ENCODE measurements around the gene CENPX. TPM values are rescaled to one million over a fixed set of nuclear protein-coding genes. Genes with fewer than 3 reads are reported as not detected.

Gene CENPX
- total RNA-seq, 1 donor from 2014 or later = 69.3 TPM

- peak overlapping the region; percentile 84 for H3K4me3 Mint-ChIP-seq
- peaks cover 5% of the 10 kb centered on the region for H3K36me3 Mint-ChIP-seq
- H3K27ac Mint-ChIP-seq = peak overlapping the region; percentile 87
- no peak for DNase-seq (ENCODE audit: extremely low spot score, unreplicated experiment)
- H3K9me3 Mint-ChIP-seq = no peaks in the 10 kb centered on the region
- peaks cover 19% of the 10 kb centered on the region for H3K4me1 Mint-ChIP-seq (ENCODE audit: unreplicated experiment)
- no peak for TF ChIP-seq CTCF (conservative IDR thresholded peaks at IDR 0.05)
- H3K27me3 Mint-ChIP-seq = no peaks in the 10 kb centered on the region
These were observed 15.2 kb upstream of the CENPX start for GRCh38 chr17:82037889-82038195.

DNA sequence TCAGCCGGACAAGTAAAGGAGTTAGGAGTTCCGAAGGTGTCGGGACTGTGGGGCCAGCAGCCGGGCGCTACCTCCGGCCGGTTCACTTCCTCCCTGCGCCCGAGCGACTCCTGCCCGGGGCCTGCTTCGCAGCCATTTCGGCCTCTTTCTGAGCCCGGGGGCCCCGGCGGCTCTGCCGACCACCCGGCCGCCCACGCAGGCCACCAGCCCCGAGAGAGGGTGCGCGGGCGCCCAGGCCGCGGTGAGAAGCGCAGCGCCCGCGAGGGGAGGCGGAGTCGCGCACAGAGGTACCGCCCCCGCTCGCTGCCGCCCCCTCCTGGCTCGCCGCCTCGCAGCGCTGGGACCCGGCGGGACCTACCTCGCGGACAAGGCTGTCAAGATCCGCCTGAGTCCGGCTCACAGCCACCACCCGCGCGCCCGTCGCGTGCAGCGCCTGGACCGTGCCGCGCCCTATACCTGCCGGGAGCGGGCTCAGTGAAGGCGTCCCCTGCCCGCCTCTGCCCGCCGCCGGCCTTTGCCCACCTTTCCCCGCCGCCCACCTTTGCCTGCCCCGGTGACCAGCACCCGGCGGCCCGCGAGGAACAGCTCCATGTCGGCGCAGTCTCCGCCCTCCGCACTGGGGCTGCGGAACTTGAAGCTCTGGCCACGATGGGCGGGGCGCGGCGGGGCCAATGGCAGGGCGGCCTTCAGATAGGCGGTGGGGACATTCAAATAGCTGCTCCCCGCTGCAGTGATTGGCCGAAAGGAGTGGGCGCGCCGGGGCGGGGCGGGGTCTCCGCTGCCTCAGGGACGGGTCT is 14.6 kb upstream of the CENPX start, which contains the start of gene DCXR:
TSS of gene DCXR (minus strand) at position 606 of the 797 bp plus-strand sequence. CDS start at position 591, 15 bp downstream.
- H3K4me1 Mint-ChIP-seq (ENCODE audit: unreplicated experiment) = peaks cover 21% of the 10 kb centered on the region
- H3K27ac Mint-ChIP-seq = peak within 1 kb of the TSS; percentile 87
- TF ChIP-seq CTCF (conservative IDR thresholded peaks at IDR 0.05) = peak; percentile 88
- H3K9me3 Mint-ChIP-seq = no peaks in the 10 kb centered on the region
- no peaks in the 10 kb centered on the region for H3K27me3 Mint-ChIP-seq
- peaks cover 5% of the 10 kb centered on the region for H3K36me3 Mint-ChIP-seq
- H3K4me3 Mint-ChIP-seq = peak within 1 kb of the TSS; percentile 84
- peak; percentile 97 for DNase-seq (ENCODE audit: extremely low spot score, unreplicated experiment)

DNA sequence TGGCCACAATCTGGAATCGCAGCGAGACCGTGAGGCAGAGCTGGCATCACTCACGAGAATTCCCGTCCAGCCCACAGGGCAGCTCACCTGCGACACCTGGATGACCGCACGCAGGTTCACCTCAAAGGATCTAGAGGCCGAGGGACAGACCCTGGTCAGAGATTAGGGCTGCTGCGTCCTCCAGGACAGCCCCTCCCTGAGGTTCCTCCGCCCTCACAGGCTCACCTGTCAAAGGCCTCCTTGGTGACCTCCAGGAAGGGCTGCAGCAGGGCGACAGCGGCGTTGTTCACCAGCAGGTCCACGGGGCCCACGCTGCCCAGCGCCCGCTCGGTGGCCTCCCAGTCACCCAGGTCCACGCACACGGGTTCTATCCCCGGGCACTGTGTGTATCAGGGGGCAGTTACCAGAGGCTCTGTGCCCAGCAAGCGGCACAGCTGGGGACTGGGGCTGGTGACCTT is 14.0 kb upstream of the CENPX start:
- no peaks in the 10 kb centered on the region for H3K9me3 Mint-ChIP-seq
- no peak overlapping the region for H3K27ac Mint-ChIP-seq
- DNase-seq (ENCODE audit: extremely low spot score, unreplicated experiment) = no peak
- peak overlapping the region; percentile 83 for H3K4me3 Mint-ChIP-seq
- TF ChIP-seq CTCF (conservative IDR thresholded peaks at IDR 0.05) = no peak
- H3K36me3 Mint-ChIP-seq = peaks cover 5% of the 10 kb centered on the region
- H3K27me3 Mint-ChIP-seq = no peaks in the 10 kb centered on the region
- peaks cover 21% of the 10 kb centered on the region for H3K4me1 Mint-ChIP-seq (ENCODE audit: unreplicated experiment)

DNA sequence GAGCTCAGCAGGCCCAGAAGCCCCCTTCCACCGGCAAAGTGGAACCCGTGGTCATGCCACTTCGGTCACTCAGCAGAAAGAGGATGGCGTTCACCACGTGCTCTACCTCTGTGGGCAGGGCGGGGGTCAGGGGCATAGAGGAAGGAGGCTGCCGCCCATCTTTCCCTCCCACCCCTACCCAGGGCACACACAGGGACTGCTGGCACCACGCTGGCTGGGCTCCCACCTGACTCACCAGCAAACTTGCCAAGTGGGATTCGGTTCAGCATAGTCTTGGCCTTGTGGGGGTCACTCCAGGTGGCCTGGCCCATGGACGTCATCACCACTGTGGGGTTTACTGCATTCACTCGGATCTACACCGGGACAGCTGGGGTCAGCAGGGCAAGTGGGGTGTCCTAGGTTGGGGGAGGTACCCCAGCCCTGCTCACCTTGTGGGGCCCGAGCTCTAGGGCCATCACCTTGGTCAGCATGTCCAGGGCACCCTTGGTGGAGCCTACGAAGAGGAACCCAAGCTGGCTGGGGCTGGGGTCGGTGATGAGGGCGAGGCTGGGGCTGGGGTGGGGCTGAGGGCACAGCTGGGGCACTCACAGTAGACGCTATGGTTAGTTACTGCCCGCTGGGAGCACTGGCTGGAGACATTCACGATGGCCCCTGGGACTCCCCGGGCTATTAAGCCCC is 13.4 kb upstream of the CENPX start:
- peaks cover 5% of the 10 kb centered on the region for H3K36me3 Mint-ChIP-seq

GRCh38 chr17:82035488-82035887 is 12.8 kb upstream of the CENPX start:
- Mint-ChIP-seq H3K4me1 (ENCODE audit: unreplicated experiment) (peaks cover 16% of the 10 kb centered on the region), H3K36me3 (peaks cover 5% of the 10 kb centered on the region), H3K4me3 (peak overlapping the region; percentile 83), H3K27ac (peak overlapping the region; percentile 80), H3K27me3 (no peaks in the 10 kb centered on the region), H3K9me3 (no peaks in the 10 kb centered on the region)
- DNase-seq (ENCODE audit: extremely low spot score, unreplicated experiment) = no peak
- TF ChIP-seq CTCF (conservative IDR thresholded peaks at IDR 0.05) = no peak

More for the DNA sequence above, 13.4 kb upstream of the CENPX start:
- Mint-ChIP-seq H3K9me3 (no peaks in the 10 kb centered on the region), H3K27ac (no peak overlapping the region), H3K4me3 (peak overlapping the region; percentile 83), H3K27me3 (no peaks in the 10 kb centered on the region), H3K4me1 (ENCODE audit: unreplicated experiment) (peaks cover 17% of the 10 kb centered on the region)
- no peak for TF ChIP-seq CTCF (conservative IDR thresholded peaks at IDR 0.05)
- DNase-seq (ENCODE audit: extremely low spot score, unreplicated experiment) = no peak

Measured in type B pancreatic cell (in vitro differentiated cells).